GM12878 (cell line): Measurements from ENCODE around the gene GNAQ. TPM values are rescaled to one million over a fixed set of nuclear protein-coding genes. Genes with fewer than 3 reads are reported as not detected.

Experiments
- ATAC-seq: fragments of 200-7000 bp; cut with Tn5 transposase; 3 replicates; pipeline ENCODE4 v1.9.1; 2020; ENCODE audit warnings: mild to moderate bottlenecking, moderate library complexity
- BruUV-seq: library from RNA; stranded (reverse); fragments of 400-500 nt; replicated peaks from 2 replicates; lab custom pipeline; 2021; lab: Mats Ljungman, UMichigan
- CTCF ChIA-PET: fragments of 300-600 bp; sonication (Branson Sonifier 250); formaldehyde crosslinking; extraction: SDS; loops from one replicate; lab custom pipeline; 2021; ENCODE audit warnings: inconsistent platforms; lab: Yijun Ruan, JAX
- POLR2A ChIA-PET: fragments of 350-600 bp; formaldehyde crosslinking; extraction: SDS; loops from one replicate; lab custom pipeline; 2021; ENCODE audit warnings: inconsistent platforms; lab: Charles Lee
- RAD21 ChIA-PET: fragments of 300-600 bp; sonication (Branson Sonifier 250); formaldehyde crosslinking; loops from one replicate; lab custom pipeline; 2023; ENCODE audit warnings: antibody characterized with exemption; ENCODE audit not compliant: unreplicated experiment; lab: Charles Lee
- SMC1A ChIA-PET: fragments of 300-600 bp; sonication (Branson Sonifier 250); formaldehyde crosslinking; loops from one replicate; lab custom pipeline; 2023; ENCODE audit not compliant: unreplicated experiment, uncharacterized antibody; lab: Charles Lee
- DNase-seq: peaks from one replicate; pipeline ENCODE4 v3.0.0-alpha.2; 2011; ENCODE audit warnings: low read depth, low spot score
- FAIRE-seq: peaks from 3 replicates; lab custom pipeline; 2011; peaks lifted over from hg19 to GRCh38; lab: Jason Lieb, UNC
- H2AFZ ChIP-seq: 2 replicates; pipeline ENCODE4 v1.6.0; 2011; ENCODE audit warnings: low read depth, low read length, control low read depth; ENCODE audit not compliant: control insufficient read depth
- H3K27ac ChIP-seq: 2 replicates; pipeline ENCODE4 v1.5.1; 2011; ENCODE audit warnings: control low read depth; ENCODE audit not compliant: control insufficient read depth, insufficient read depth
- H3K27me3 ChIP-seq, 2 experiments: replicated peaks in 1 of 2; 2 replicates each; pipeline versions ENCODE4 v1.6.0 to v1.6.1; 2011; ENCODE audit warnings: low read length in 1 of 2; ENCODE audit not compliant: control insufficient read depth in 2 of 2, insufficient read depth in 2 of 2
- H3K36me3 ChIP-seq, 2 experiments: 2 replicates each; pipeline ENCODE4 v1.5.1; 2011; ENCODE audit warnings: low read length in 1 of 2; ENCODE audit not compliant: control insufficient read depth in 2 of 2, insufficient read depth in 2 of 2
- H3K4me1 ChIP-seq: 2 replicates; pipeline ENCODE4 v1.6.1; 2011; ENCODE audit warnings: mild to moderate bottlenecking, low read length, moderate library complexity, mixed read lengths; ENCODE audit not compliant: control insufficient read depth, insufficient read depth
- H3K4me2 ChIP-seq: 2 replicates; pipeline ENCODE4 v1.6.0; 2011; ENCODE audit warnings: control low read depth; ENCODE audit not compliant: control insufficient read depth, insufficient read depth
- H3K4me3 ChIP-seq: fragments of 200-600 bp; sonication (generic); 2 replicates; pipeline ENCODE4 v1.5.1; 2016
- H3K79me2 ChIP-seq: 2 replicates; pipeline ENCODE4 v1.6.0; 2011; ENCODE audit warnings: low read length; ENCODE audit not compliant: control insufficient read depth, insufficient read depth
- H3K9ac ChIP-seq: 2 replicates; pipeline ENCODE4 v1.8.0; 2011; ENCODE audit warnings: low read length, control low read depth, mixed read lengths; ENCODE audit not compliant: control insufficient read depth, insufficient read depth
- H3K9me3 ChIP-seq: replicated peaks from 3 replicates; pipeline ENCODE4 v1.5.1; 2011; ENCODE audit warnings: mild to moderate bottlenecking, low read length; ENCODE audit not compliant: control insufficient read depth, insufficient read depth
- H4K20me1 ChIP-seq: 2 replicates; pipeline ENCODE4 v1.6.0; 2011; ENCODE audit not compliant: control insufficient read depth, insufficient read depth
- CHD1 ChIP-seq: IDR thresholded peaks from 2 replicates; pipeline ENCODE4 v1.6.1; 2012; ENCODE audit warnings: low read depth, low read length, improper control_type of control experiment
- CREM ChIP-seq: IDR thresholded peaks from 2 replicates; pipeline ENCODE4 v1.6.1; 2014; ENCODE audit warnings: antibody characterized with exemption, low read depth
- KLF5 ChIP-seq: fragments of 450-650 bp; IDR thresholded peaks from 2 replicates; pipeline ENCODE4 v1.6.1; 2014; ENCODE audit warnings: mild to moderate bottlenecking; ENCODE audit not compliant: partially characterized antibody
- NR2C1 ChIP-seq: fragments of 450-650 bp; IDR thresholded peaks from 2 replicates; pipeline ENCODE4 v1.6.1; 2017; ENCODE audit warnings: antibody characterized with exemption, mild to moderate bottlenecking, moderate library complexity
- NR2F1 ChIP-seq: fragments of 450-650 bp; conservative IDR thresholded peaks from 2 replicates; pipeline ENCODE4 v1.6.1; 2017; ENCODE audit warnings: mild to moderate bottlenecking
- POLR2A ChIP-seq: IDR thresholded peaks from 2 replicates; pipeline ENCODE4 v1.6.1; 2011; ENCODE audit warnings: low read depth, mild to moderate bottlenecking, low read length
- SIX5 ChIP-seq: IDR thresholded peaks from 2 replicates; pipeline ENCODE4 v1.6.1; 2011; ENCODE audit warnings: mild to moderate bottlenecking, low read depth, low read length, moderate library complexity; ENCODE audit not compliant: severe bottlenecking
- SMAD1 ChIP-seq: fragments of 450-650 bp; IDR thresholded peaks from 2 replicates; pipeline ENCODE4 v1.6.1; 2018; ENCODE audit warnings: mild to moderate bottlenecking, low read depth; ENCODE audit not compliant: partially characterized antibody
- SREBF2 ChIP-seq: IDR thresholded peaks from 2 replicates; pipeline ENCODE4 v1.6.1; 2012; ENCODE audit warnings: mild to moderate bottlenecking, low read length
- SRF ChIP-seq, 2 experiments: IDR thresholded peaks; 2 replicates each; pipeline ENCODE4 v1.6.1; 2011; ENCODE audit warnings: low read depth in 2 of 2, low read length in 2 of 2, mild to moderate bottlenecking in 1 of 2, moderate library complexity in 1 of 2
- WRNIP1 ChIP-seq: IDR thresholded peaks from 2 replicates; pipeline ENCODE4 v1.6.1; 2011; ENCODE audit warnings: low read depth, low read length, improper control_type of control experiment, borderline replicate concordance
- ZNF24 ChIP-seq: fragments of 450-650 bp; IDR thresholded peaks from 2 replicates; pipeline ENCODE4 v1.6.1; 2017; ENCODE audit warnings: antibody characterized with exemption, mild to moderate bottlenecking
- WGBS: methylation state at CpG from one replicate; pipeline ENCODE4 v1.1.6; 2016; ENCODE audit warnings: low lambda C conversion rate; ENCODE audit not compliant: insufficient replicate concordance, insufficient coverage; ENCODE audit errors: missing lambda C conversion rate; 5-methylcytosine and 5-hydroxymethylcytosine counted together
- in situ Hi-C: fragments of 300-500 bp; cut with MboI; formaldehyde crosslinking; loops from 9 replicates; pipeline ENCODE4 v1.14.3; 2018; ENCODE audit warnings: mixed read lengths
- intact Hi-C: fragments of 100-400 bp; cut with micrococcal nuclease; formaldehyde crosslinking; loops from one replicate; pipeline ENCODE4 v1.14.2; 2022; ENCODE audit not compliant: unreplicated experiment
- polyA plus RNA-seq, 11 experiments: library from polyadenylated mRNA; depleted of rRNA in 4 of 11; unstranded in 6 of 11; stranded (reverse) in 5 of 11; fragments of >200 nt; fragmentation: Nextera tagmentation in 4 of 11; fragmentation: Illumina TruSeq in 1 of 11; extraction: Ambion mirVana in 4 of 11; extraction: Trizol in 1 of 11; gene quantifications; 1 replicate in 1 of 11; 2 replicates in 10 of 11; pipeline versions ENCODE4 v1.2.1 to v1.2.3, GENCODE V29; 2011 to 2016; ENCODE audit warnings: inconsistent platforms in 2 of 11, missing spikeins in 2 of 11, low read depth in 1 of 11
- total RNA-seq, 4 experiments: library from RNA; depleted of rRNA in 3 of 4; stranded (reverse); fragments of >200 nt in 3 of 4; fragmentation: Illumina TruSeq in 1 of 4; extraction: Trizol in 1 of 4; gene quantifications; 2 replicates each; pipeline versions ENCODE4 v1.2.1 to v1.2.3, GENCODE V29; 2013 to 2021
- TF ChIP-seq, protein P1 (sequence below): fragments of 450-650 bp; formaldehyde crosslinking; IDR thresholded peaks from 2 replicates; pipeline ENCODE4 v1.4.0; 2022; ENCODE audit warnings: mild to moderate bottlenecking, moderate library complexity
- TF ChIP-seq, protein P2 (sequence below): fragments of 150-350 bp; IDR thresholded peaks from 2 replicates; pipeline ENCODE4 v1.6.1; 2016; ENCODE audit warnings: low read depth, low read length
- TF ChIP-seq, protein P3 (sequence below): IDR thresholded peaks from 2 replicates; pipeline ENCODE4 v1.6.1; 2011; ENCODE audit warnings: low read depth, low read length, improper control_type of control experiment, borderline replicate concordance
- TF ChIP-seq, protein P4 (sequence below): fragments of 150-350 bp; IDR thresholded peaks from 2 replicates; pipeline ENCODE4 v1.6.1; 2014; ENCODE audit warnings: mild to moderate bottlenecking, low read depth, low read length

GNAQ gene
- total and polyA plus RNA-seq, 10 of the 15 experiments (the other 5 are each of a cell fraction or from before 2014, with no cell fraction given) = 0.15 to 47.2 (median 0.49) TPM

DNA sequence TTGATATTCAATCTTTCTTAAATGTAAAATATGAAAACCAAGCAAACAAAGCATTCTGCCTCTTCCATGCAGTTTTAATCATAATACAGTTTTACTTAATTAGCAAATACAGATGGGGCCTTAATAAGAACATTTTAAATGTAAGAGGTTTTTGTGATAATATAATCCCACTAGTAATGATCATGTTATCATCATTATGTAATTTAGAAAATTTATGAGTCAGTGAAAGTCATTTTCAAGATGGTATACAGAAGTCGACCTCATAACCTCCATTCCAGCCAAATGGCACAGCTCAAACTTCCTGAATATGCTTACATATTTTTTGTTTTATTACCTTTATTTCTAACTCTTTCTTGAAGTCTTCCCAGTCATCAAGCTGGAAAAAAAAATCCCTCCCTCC lies 281.3 kb downstream of the GNAQ start:
- Histone ChIP-seq H2AFZ (no peak overlapping the region), H3K27ac (no peak overlapping the region), H3K4me2 (no peak overlapping the region), H3K27me3 (no peaks in the 10 kb centered on the region), H3K79me2 (no peaks in the 10 kb centered on the region), H4K20me1 (no peaks in the 10 kb centered on the region), H3K9me3 (no peaks in the 10 kb centered on the region), H3K9ac (no peak overlapping the region), H3K4me1 (no peaks in the 10 kb centered on the region), H3K4me3 (no peak overlapping the region), H3K36me3 (no peaks in the 10 kb centered on the region)
- no TSS peak for BruUV-seq
- ChIA-PET SMC1A (interaction anchor here (1.1 to 2.1 kb wide), 6 partner anchors 11 to 464 kb away, joined by 3 to 6 read pairs (median 5); no protein-coding TSS in a partner anchor), RAD21 (interaction anchor here (1.0 to 1.6 kb wide), 3 partner anchors 77 to 296 kb away, joined by 3 to 15 read pairs (median 4); no protein-coding TSS in a partner anchor), POLR2A (no interaction called here), CTCF (interaction anchor here (0.7 to 5.6 kb wide), 17 partner anchors 10 to 369 kb away, joined by 3 to 79 read pairs (median 5); no protein-coding TSS in a partner anchor)
- 5% methylated on average over 1 of the region's 1 CpG for WGBS
- in situ Hi-C loops (no loop called here), intact Hi-C loops (loop anchor here (10.0 kb wide), 2 partner anchors 285 to 585 kb away; partner anchors contain the start of gene GNAQ)
- ATAC-seq (no peak), DNase-seq (no peak), FAIRE-seq (no peak)
- TF ChIP-seq KLF5 = no peak
- TF ChIP-seq, protein P1, sequence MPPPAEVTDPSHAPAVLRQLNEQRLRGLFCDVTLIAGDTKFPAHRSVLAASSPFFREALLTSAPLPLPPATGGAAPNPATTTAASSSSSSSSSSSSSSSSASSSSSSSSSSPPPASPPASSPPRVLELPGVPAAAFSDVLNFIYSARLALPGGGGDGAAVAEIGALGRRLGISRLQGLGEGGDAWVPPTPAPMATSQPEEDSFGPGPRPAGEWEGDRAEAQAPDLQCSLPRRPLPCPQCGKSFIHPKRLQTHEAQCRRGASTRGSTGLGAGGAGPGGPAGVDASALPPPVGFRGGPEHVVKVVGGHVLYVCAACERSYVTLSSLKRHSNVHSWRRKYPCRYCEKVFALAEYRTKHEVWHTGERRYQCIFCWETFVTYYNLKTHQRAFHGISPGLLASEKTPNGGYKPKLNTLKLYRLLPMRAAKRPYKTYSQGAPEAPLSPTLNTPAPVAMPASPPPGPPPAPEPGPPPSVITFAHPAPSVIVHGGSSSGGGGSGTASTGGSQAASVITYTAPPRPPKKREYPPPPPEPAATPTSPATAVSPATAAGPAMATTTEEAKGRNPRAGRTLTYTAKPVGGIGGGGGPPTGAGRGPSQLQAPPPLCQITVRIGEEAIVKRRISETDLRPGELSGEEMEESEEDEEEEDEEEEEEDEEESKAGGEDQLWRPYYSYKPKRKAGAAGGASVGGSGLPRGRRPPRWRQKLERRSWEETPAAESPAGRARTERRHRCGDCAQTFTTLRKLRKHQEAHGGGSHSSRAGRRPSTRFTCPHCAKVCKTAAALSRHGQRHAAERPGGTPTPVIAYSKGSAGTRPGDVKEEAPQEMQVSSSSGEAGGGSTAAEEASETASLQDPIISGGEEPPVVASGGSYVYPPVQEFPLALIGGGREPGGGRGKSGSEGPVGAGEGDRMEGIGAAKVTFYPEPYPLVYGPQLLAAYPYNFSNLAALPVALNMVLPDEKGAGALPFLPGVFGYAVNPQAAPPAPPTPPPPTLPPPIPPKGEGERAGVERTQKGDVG = no peak
- TF ChIP-seq CREM = no peak
- no peak for TF ChIP-seq NR2F1
- no peak for TF ChIP-seq NR2C1
- TF ChIP-seq, protein P2, sequence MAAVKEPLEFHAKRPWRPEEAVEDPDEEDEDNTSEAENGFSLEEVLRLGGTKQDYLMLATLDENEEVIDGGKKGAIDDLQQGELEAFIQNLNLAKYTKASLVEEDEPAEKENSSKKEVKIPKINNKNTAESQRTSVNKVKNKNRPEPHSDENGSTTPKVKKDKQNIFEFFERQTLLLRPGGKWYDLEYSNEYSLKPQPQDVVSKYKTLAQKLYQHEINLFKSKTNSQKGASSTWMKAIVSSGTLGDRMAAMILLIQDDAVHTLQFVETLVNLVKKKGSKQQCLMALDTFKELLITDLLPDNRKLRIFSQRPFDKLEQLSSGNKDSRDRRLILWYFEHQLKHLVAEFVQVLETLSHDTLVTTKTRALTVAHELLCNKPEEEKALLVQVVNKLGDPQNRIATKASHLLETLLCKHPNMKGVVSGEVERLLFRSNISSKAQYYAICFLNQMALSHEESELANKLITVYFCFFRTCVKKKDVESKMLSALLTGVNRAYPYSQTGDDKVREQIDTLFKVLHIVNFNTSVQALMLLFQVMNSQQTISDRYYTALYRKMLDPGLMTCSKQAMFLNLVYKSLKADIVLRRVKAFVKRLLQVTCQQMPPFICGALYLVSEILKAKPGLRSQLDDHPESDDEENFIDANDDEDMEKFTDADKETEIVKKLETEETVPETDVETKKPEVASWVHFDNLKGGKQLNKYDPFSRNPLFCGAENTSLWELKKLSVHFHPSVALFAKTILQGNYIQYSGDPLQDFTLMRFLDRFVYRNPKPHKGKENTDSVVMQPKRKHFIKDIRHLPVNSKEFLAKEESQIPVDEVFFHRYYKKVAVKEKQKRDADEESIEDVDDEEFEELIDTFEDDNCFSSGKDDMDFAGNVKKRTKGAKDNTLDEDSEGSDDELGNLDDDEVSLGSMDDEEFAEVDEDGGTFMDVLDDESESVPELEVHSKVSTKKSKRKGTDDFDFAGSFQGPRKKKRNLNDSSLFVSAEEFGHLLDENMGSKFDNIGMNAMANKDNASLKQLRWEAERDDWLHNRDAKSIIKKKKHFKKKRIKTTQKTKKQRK = no peak
- no peak for TF ChIP-seq WRNIP1
- TF ChIP-seq POLR2A = no peak
- TF ChIP-seq CHD1 = no peak
- TF ChIP-seq, protein P3, sequence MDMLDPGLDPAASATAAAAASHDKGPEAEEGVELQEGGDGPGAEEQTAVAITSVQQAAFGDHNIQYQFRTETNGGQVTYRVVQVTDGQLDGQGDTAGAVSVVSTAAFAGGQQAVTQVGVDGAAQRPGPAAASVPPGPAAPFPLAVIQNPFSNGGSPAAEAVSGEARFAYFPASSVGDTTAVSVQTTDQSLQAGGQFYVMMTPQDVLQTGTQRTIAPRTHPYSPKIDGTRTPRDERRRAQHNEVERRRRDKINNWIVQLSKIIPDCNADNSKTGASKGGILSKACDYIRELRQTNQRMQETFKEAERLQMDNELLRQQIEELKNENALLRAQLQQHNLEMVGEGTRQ = no peak
- no peak for TF ChIP-seq SIX5
- TF ChIP-seq SREBF2 = no peak
- no peak for TF ChIP-seq SRF (IDR thresholded peaks at IDR 0.05; ENCODE audit: low read depth in 2 of 2, low read length in 2 of 2)
- no peak for TF ChIP-seq SMAD1
- TF ChIP-seq, protein P4, sequence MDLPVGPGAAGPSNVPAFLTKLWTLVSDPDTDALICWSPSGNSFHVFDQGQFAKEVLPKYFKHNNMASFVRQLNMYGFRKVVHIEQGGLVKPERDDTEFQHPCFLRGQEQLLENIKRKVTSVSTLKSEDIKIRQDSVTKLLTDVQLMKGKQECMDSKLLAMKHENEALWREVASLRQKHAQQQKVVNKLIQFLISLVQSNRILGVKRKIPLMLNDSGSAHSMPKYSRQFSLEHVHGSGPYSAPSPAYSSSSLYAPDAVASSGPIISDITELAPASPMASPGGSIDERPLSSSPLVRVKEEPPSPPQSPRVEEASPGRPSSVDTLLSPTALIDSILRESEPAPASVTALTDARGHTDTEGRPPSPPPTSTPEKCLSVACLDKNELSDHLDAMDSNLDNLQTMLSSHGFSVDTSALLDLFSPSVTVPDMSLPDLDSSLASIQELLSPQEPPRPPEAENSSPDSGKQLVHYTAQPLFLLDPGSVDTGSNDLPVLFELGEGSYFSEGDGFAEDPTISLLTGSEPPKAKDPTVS = no peak
- TF ChIP-seq ZNF24 = no peak
